Type B pancreatic cell (in vitro differentiated cells): Measurements from ENCODE around the gene ARRDC5. TPM values are rescaled to one million over a fixed set of nuclear protein-coding genes. Genes with fewer than 3 reads are reported as not detected.

ENCODE experiments used
- DNase-seq: peaks from one replicate; pipeline ENCODE4 v3.0.0; 2021; ENCODE audit warnings: mixed read lengths; ENCODE audit not compliant: unreplicated experiment; ENCODE audit errors: extremely low spot score
- H3K27ac Mint-ChIP-seq: 2 replicates; pipeline ENCODE4 v1.8.0; 2021; ENCODE audit warnings: mild to moderate bottlenecking, mixed read lengths
- H3K27me3 Mint-ChIP-seq: 2 replicates; pipeline ENCODE4 v1.8.0; 2021; ENCODE audit warnings: mixed read lengths
- H3K36me3 Mint-ChIP-seq: 2 replicates; pipeline ENCODE4 v1.8.0; 2021; ENCODE audit warnings: mixed read lengths
- H3K4me1 Mint-ChIP-seq: one replicate; pipeline ENCODE4 v1.8.0; 2021; ENCODE audit warnings: mixed read lengths; ENCODE audit not compliant: unreplicated experiment
- H3K4me3 Mint-ChIP-seq: 2 replicates; pipeline ENCODE4 v1.8.0; 2021; ENCODE audit warnings: mild to moderate bottlenecking, mixed read lengths
- H3K9me3 Mint-ChIP-seq: 2 replicates; pipeline ENCODE4 v1.8.0; 2021; ENCODE audit warnings: mixed read lengths
- total RNA-seq: library from RNA; stranded (reverse); gene quantifications from 2 replicates; pipeline ENCODE4 v1.2.1, GENCODE V29; 2021; ENCODE audit warnings: low replicate concordance
- TF ChIP-seq, protein P1 (sequence below): fragments of 200-600 bp; sonication (generic); conservative IDR thresholded peaks from 2 replicates; pipeline ENCODE4 v1.5.0; 2021; ENCODE audit warnings: antibody characterized with exemption, mild to moderate bottlenecking

ARRDC5 gene
- total RNA-seq, 1 donor from 2014 or later: not detected

DNA sequence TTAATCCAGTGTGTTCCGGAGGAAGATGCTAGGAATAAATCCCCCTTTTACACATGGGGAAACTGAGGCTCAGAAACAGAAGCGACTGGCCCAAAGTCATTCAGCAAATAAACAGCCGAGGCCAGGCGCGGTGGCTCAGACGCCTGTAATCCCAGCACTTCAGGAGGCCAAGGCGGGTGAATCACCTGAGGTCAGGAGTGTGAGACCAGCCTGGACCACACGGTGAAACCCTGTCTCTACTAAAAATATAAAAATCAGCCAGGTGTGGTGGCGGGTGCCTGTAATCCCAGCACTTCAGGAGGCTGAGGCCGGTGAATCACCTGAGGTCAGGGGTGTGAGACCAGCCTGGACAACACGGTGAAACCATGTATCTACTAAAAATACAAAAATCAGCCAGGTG is 23.7 kb downstream of the ARRDC5 start:
- H3K27ac Mint-ChIP-seq: no peak overlapping the region
- no peaks in the 10 kb centered on the region for H3K9me3 Mint-ChIP-seq
- H3K36me3 Mint-ChIP-seq: no peaks in the 10 kb centered on the region
- DNase-seq: no peak
- H3K27me3 Mint-ChIP-seq: no peaks in the 10 kb centered on the region
- no peaks in the 10 kb centered on the region for H3K4me1 Mint-ChIP-seq
- TF ChIP-seq, protein P1, sequence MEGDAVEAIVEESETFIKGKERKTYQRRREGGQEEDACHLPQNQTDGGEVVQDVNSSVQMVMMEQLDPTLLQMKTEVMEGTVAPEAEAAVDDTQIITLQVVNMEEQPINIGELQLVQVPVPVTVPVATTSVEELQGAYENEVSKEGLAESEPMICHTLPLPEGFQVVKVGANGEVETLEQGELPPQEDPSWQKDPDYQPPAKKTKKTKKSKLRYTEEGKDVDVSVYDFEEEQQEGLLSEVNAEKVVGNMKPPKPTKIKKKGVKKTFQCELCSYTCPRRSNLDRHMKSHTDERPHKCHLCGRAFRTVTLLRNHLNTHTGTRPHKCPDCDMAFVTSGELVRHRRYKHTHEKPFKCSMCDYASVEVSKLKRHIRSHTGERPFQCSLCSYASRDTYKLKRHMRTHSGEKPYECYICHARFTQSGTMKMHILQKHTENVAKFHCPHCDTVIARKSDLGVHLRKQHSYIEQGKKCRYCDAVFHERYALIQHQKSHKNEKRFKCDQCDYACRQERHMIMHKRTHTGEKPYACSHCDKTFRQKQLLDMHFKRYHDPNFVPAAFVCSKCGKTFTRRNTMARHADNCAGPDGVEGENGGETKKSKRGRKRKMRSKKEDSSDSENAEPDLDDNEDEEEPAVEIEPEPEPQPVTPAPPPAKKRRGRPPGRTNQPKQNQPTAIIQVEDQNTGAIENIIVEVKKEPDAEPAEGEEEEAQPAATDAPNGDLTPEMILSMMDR: no peak
- no peak overlapping the region for H3K4me3 Mint-ChIP-seq

DNA sequence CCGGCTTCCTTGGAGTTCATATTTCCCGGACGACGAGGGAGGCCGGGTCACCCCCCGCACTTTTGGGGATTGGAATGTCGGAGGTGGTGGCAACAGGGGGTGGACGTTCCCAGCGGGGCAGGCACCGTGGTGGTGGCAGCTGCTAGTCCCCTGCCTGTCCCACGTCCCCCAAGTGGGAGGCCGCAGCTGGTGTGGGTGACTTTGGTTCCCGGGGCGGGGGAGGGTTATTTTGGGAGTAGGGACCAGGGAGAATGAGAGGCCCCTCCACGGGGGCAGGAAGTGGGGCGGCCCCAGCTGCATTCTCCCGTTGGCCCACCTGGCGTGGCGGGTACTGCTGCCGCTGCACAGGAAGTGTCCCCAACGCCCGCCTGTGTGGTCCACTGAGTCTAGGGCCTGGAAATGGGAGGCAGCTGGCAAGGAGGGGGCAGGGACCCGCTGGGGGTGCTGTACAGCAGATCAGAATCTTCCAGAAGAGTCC is 24.2 kb downstream of the ARRDC5 start:
- DNase-seq: no peak
- Mint-ChIP-seq H3K27ac (no peak overlapping the region), H3K9me3 (no peaks in the 10 kb centered on the region), H3K36me3 (no peaks in the 10 kb centered on the region), H3K27me3 (no peaks in the 10 kb centered on the region), H3K4me1 (no peaks in the 10 kb centered on the region), H3K4me3 (no peak overlapping the region)
- TF ChIP-seq, protein P1: no peak

DNA sequence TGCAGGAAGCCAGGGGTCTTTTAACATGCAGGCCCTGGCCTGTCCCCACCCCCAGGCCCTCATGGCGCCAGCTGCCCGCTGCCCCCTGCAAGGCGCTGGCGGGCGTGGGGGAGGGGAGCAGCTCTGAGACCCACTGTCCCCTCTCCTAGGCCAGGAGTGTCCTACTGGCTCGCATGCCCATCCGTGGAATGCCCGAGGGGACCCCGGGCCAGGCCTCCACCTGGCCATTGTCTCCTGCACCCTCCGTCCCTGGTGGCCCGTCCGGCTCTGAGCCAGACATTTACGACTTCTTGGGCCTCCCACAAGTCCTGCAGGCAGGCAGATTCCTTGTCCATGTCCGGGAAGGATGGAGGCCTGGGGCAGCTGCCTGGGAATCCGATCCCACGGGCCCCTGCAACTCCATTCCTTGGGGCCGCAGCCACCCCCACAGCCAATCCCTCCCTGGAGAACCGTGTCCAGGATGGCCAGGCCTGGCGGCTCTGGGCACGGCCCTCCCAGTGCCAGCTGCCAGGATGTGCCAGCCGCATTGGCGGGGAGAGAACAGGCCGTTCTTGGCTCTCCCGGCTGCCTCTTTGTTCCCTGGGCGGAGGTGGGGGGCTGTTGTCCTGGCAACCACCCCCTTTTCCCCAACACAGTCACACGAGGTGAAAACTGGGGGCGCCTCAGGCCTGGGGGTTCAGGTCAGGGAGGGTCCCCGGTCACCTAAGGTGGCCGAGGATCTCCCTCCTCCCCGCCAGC is 24.8 kb downstream of the ARRDC5 start:
- H3K9me3 Mint-ChIP-seq: no peaks in the 10 kb centered on the region
- TF ChIP-seq, protein P1: no peak
- H3K36me3 Mint-ChIP-seq: no peaks in the 10 kb centered on the region
- H3K4me1 Mint-ChIP-seq: no peaks in the 10 kb centered on the region
- H3K27me3 Mint-ChIP-seq: no peaks in the 10 kb centered on the region
- no peak for DNase-seq
- no peak overlapping the region for H3K27ac Mint-ChIP-seq
- no peak overlapping the region for H3K4me3 Mint-ChIP-seq

DNA sequence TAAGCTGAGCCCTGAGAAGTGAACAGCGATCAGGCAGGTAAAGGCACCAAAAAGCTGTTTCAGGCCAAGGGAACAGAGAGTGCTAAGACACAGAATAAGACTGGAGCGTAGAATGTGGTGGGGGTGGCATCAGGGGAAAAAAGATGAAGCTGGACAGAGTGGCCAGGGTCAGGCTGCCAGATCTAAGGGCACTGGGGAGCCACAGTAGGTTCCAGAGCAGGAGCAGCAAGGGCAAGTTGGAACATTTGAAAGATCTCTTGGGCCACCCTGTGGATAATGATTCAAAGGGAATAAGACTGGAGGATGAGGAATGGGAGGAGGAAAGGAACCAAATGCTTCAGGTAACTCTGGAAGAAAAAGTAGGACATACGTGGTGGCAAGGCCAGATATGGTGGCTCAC is 28.8 kb downstream of the ARRDC5 start:
- Mint-ChIP-seq H3K27me3 (no peaks in the 10 kb centered on the region), H3K4me3 (no peak overlapping the region), H3K27ac (no peak overlapping the region), H3K4me1 (peaks cover 4% of the 10 kb centered on the region), H3K9me3 (no peaks in the 10 kb centered on the region), H3K36me3 (no peaks in the 10 kb centered on the region)
- TF ChIP-seq, protein P1: no peak
- DNase-seq: no peak

DNA sequence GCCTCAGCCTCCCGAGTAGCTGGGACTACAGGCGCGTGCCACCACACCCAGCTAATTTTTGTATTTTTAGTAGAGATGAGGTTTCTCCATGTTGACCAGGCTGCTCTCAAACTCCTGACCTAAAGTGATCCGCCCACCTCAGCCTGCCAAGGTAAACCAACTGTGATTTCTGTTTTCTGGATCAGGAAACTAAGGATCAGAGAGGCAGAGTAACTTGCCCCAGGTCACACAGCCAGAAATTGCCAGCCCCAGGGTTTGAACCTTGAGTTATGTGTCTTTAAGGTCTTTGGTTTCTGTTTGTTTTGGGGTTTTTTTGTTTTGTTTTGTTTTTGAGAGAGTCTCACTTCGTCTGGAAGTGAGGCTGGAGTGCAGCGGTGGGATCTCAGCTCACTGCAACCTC is 31.0 kb downstream of the ARRDC5 start:
- Mint-ChIP-seq H3K36me3 (no peaks in the 10 kb centered on the region), H3K4me3 (no peak overlapping the region), H3K27me3 (no peaks in the 10 kb centered on the region), H3K9me3 (no peaks in the 10 kb centered on the region), H3K27ac (no peak overlapping the region), H3K4me1 (peaks cover 5% of the 10 kb centered on the region)
- TF ChIP-seq, protein P1: no peak
- no peak for DNase-seq
